Stomach (tissue), 9 donors: ENCODE results near the gene NDUFAB1. TPM values are rescaled to one million over a fixed set of nuclear protein-coding genes. Genes with fewer than 3 reads are reported as not detected.

Experiments
- DNase-seq, 2 donors: peaks; one replicate each; pipeline versions ENCODE4 v3.0.0 to v3.0.0-alpha.2; 2013 to 2019
- H3K27ac ChIP-seq, 5 donors: fragments of 200-600 bp in 4 of 5; sonication (generic) in 4 of 5; one replicate each; pipeline ENCODE4 v1.5.1; 2013 to 2019; ENCODE audit warnings: mild to moderate bottlenecking in 1 of 5, moderate library complexity in 1 of 5
- H3K27me3 ChIP-seq, 3 donors: fragments of 200-600 bp; sonication (generic); one replicate each; pipeline ENCODE4 v1.5.1; 2017 to 2019; ENCODE audit warnings: mixed run types in 1 of 3
- H3K36me3 ChIP-seq, 4 donors: fragments of 200-600 bp; sonication (generic); 1 replicate in 3 of 4; 2 replicates in 1 of 4; pipeline ENCODE4 v1.5.1; 2016 to 2019
- H3K4me1 ChIP-seq, 4 donors: fragments of 200-600 bp; sonication (generic); one replicate each; pipeline ENCODE4 v1.5.1; 2016 to 2019
- H3K4me3 ChIP-seq, 4 donors: fragments of 200-600 bp; sonication (generic) in 3 of 4; one replicate each; pipeline ENCODE4 v1.5.1; 2016 to 2019; ENCODE audit warnings: mild to moderate bottlenecking in 1 of 4
- H3K9me3 ChIP-seq, 4 donors: fragments of 200-600 bp; sonication (generic); one replicate each; pipeline ENCODE4 v1.5.1; 2016 to 2019
- EP300 ChIP-seq: sonication (generic); formaldehyde crosslinking; IDR thresholded peaks from one replicate; pipeline ENCODE4 v1.6.1; 2017; ENCODE audit warnings: antibody characterized with exemption
- POLR2A ChIP-seq, 4 donors: fragments of 450-650 bp; IDR thresholded peaks; one replicate each; pipeline ENCODE4 v1.6.1; 2016; ENCODE audit warnings: antibody characterized with exemption in 4 of 4, control low read depth in 2 of 4, mild to moderate bottlenecking in 1 of 4, moderate library complexity in 1 of 4
- POLR2AphosphoS5 ChIP-seq, 3 donors: sonication (generic); formaldehyde crosslinking; IDR thresholded peaks; one replicate each; pipeline ENCODE4 v1.6.1; 2016; ENCODE audit warnings: antibody characterized with exemption in 3 of 3
- whole genome bisulfite sequencing, 5 donors: extraction: QIAGEN DNeasy Blood & Tissue Kit in 3 of 5; methylation state at CpG; one replicate each; pipeline versions ENCODE4 v1.1.5 to v1.1.7; 2013 to 2018; 5-methylcytosine and 5-hydroxymethylcytosine counted together
- intact Hi-C: fragments of 100-400 bp; cut with DNase I; formaldehyde crosslinking; loops from one replicate; pipeline ENCODE4 v1.15.1; 2023; ENCODE audit warnings: low total_unique reads
- polyA plus RNA-seq, 3 donors: library from polyadenylated mRNA; stranded (reverse); fragments of 200-250 nt; gene quantifications; one replicate each; pipeline ENCODE4 v1.2.3, GENCODE V29; 2013
- total RNA-seq, 5 donors: library from RNA; depleted of rRNA; stranded (reverse); fragments of >200 nt; gene quantifications; one replicate each; pipeline versions ENCODE4 v1.1.0 to v1.2.3, GENCODE V29; 2014 to 2016
- TF ChIP-seq, protein P1 (sequence below), 7 experiments: fragments of 450-650 bp in 4 of 7; fragments of 200-600 bp in 3 of 7; sonication (generic) in 3 of 7; IDR thresholded peaks; one replicate each; pipeline ENCODE4 v1.5.1; 2016 to 2019; ENCODE audit warnings: antibody characterized with exemption in 7 of 7, control low read depth in 2 of 7, mild to moderate bottlenecking in 1 of 7
- donor health status: healthy with polysubstance abuse.
- donor health status: Bipolar disorder and iron deficiency.
- donor health status: healthy.

The NDUFAB1 gene
- total and polyA plus RNA-seq, 8 donors: 12.6 to 251 (median 140) TPM

DNA sequence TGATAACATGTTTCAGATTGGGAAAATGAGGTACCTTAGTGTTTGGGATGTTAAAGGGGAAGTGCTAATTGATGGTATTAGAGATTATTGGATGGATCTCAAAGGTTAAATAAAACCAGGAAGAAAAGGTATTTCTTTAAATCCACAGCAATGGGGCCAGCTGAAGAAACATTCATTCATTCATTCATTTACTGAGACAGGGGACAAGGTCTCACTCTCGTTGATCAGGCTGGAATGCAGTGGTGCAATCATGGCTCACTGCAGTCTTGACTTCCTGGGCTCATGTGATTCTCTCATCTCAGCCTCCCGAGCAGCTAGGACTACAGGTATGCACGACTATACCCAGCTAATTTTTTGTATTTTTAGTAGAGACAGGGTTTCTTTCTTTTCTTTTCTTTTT, 58.7 kb downstream of the NDUFAB1 start:
- no peak for DNase-seq
- Histone ChIP-seq H3K4me1 (peaks cover 0 to 13% (median 3%) of the 10 kb centered on the region in 4 donors), H3K9me3 (no peaks in the 10 kb centered on the region), H3K36me3 (peaks cover 31 to 94% (median 92%) of the 10 kb centered on the region in 4 donors), H3K27ac (no peak overlapping the region), H3K4me3 (no peak overlapping the region), H3K27me3 (no peaks in the 10 kb centered on the region)
- intact Hi-C loops: no loop called here
- 71 to 79% (median 75%) methylated on average over 3 of the region's 3 CpGs for WGBS, 5 donors
- TF ChIP-seq POLR2AphosphoS5 (IDR thresholded peaks at IDR 0.05): no peak
- TF ChIP-seq, protein P1, sequence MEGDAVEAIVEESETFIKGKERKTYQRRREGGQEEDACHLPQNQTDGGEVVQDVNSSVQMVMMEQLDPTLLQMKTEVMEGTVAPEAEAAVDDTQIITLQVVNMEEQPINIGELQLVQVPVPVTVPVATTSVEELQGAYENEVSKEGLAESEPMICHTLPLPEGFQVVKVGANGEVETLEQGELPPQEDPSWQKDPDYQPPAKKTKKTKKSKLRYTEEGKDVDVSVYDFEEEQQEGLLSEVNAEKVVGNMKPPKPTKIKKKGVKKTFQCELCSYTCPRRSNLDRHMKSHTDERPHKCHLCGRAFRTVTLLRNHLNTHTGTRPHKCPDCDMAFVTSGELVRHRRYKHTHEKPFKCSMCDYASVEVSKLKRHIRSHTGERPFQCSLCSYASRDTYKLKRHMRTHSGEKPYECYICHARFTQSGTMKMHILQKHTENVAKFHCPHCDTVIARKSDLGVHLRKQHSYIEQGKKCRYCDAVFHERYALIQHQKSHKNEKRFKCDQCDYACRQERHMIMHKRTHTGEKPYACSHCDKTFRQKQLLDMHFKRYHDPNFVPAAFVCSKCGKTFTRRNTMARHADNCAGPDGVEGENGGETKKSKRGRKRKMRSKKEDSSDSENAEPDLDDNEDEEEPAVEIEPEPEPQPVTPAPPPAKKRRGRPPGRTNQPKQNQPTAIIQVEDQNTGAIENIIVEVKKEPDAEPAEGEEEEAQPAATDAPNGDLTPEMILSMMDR (IDR thresholded peaks at IDR 0.05): no peak
- TF ChIP-seq POLR2A (IDR thresholded peaks at IDR 0.05): no peak
- TF ChIP-seq EP300: no peak

DNA sequence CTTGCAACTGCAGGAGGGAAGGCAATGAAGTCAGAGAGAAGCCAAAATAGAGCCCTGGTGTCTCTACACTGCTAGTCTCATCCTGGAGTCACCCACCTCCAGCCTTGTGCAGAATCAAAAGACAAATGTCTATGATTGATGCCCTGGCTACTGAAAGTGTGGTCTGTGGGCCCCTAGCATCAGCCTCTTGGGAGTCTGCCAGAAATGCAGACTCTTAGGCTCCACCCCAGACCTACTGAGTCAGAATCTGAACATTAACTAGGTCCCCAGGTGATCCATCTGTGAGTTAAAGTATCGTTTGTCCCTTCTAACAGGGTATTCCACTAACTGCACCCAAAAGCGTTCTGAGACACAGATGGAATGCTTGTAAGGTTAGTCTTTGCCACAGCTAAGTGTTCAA, 60.2 kb downstream of the NDUFAB1 start:
- no peak for DNase-seq
- Histone ChIP-seq H3K27me3 (no peaks in the 10 kb centered on the region), H3K4me3 (no peak overlapping the region), H3K4me1 (peaks cover 0 to 13% (median 3%) of the 10 kb centered on the region in 4 donors), H3K9me3 (no peaks in the 10 kb centered on the region), H3K36me3 (peaks cover 41 to 94% (median 90%) of the 10 kb centered on the region in 4 donors), H3K27ac (no peak overlapping the region)
- no peak for TF ChIP-seq EP300
- TF ChIP-seq POLR2A (IDR thresholded peaks at IDR 0.05): no peak
- TF ChIP-seq, protein P1 (IDR thresholded peaks at IDR 0.05): no peak
- TF ChIP-seq POLR2AphosphoS5 (IDR thresholded peaks at IDR 0.05): no peak
- intact Hi-C loops: no loop called here
- WGBS, 5 donors: 76 to 94% (median 86%) methylated on average over 2 of the region's 2 CpGs

GRCh38 chr16:23534868-23535860, 61.0 kb downstream of the NDUFAB1 start:
- no peaks in the 10 kb centered on the region for H3K9me3 ChIP-seq
- no peak overlapping the region for H3K4me3 ChIP-seq
- H3K36me3 ChIP-seq: peaks cover 41 to 94% (median 89%) of the 10 kb centered on the region in 4 donors
- peaks cover 0 to 6% (median 1%) of the 10 kb centered on the region in 4 donors for H3K4me1 ChIP-seq
- intact Hi-C loops: no loop called here
- WGBS, 5 donors: 93 to 98% (median 97%) methylated on average over 18 to 19 of the region's 19 CpGs
- H3K27me3 ChIP-seq: no peaks in the 10 kb centered on the region
- no peak for DNase-seq
- TF ChIP-seq POLR2A (IDR thresholded peaks at IDR 0.05): no peak
- TF ChIP-seq EP300: no peak
- no peak for TF ChIP-seq POLR2AphosphoS5 (IDR thresholded peaks at IDR 0.05)
- TF ChIP-seq, protein P1 (IDR thresholded peaks at IDR 0.05): no peak
- no peak overlapping the region for H3K27ac ChIP-seq

DNA sequence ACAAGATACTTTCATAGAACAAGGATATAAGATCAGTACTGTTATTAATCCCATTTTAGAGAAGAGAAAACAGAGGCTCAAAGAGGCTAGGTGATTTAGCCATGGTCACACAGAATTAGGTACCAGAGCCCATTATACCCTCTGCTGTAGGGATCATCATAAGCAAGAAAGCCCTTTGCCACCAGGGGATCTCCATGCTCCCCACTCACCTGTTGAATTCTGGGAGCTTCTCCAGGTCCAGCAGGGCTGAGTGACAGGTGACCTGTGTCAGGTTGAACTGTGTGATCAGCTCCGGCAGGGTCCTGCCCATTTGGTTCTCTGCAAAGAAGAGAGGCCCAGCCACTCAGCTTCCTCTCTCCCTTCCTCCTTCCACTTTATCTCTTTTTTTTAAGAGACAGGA, 63.7 kb downstream of the NDUFAB1 start:
- Histone ChIP-seq H3K9me3 (no peaks in the 10 kb centered on the region), H3K27ac (no peak overlapping the region), H3K36me3 (peaks cover 49 to 100% (median 95%) of the 10 kb centered on the region in 4 donors), H3K4me3 (no peak overlapping the region), H3K27me3 (no peaks in the 10 kb centered on the region), H3K4me1 (no peaks in the 10 kb centered on the region)
- TF ChIP-seq POLR2AphosphoS5 (IDR thresholded peaks at IDR 0.05): no peak
- TF ChIP-seq, protein P1 (IDR thresholded peaks at IDR 0.05): no peak
- no peak for TF ChIP-seq POLR2A (IDR thresholded peaks at IDR 0.05)
- no peak for TF ChIP-seq EP300
- DNase-seq: no peak
- 88 to 100% (median 93%) methylated on average over 1 of the region's 1 CpG for WGBS, 5 donors
- intact Hi-C loops: no loop called here

Other genes with a start within 250 kb of the NDUFAB1 start
- 10 to 100 TPM; 17.4 to 80.5 (median 30.4) TPM for gene COG7, start 143.1 kb downstream of the NDUFAB1 start, total RNA-seq
- 10 to 100 TPM; 11.0 to 25.7 (median 20.2) TPM for gene COG7, start 143.1 kb downstream of the NDUFAB1 start, polyA plus RNA-seq
- gene GGA2, start 85.8 kb downstream of the NDUFAB1 start, total RNA-seq: 10 to 100 TPM; 22.0 to 62.5 (median 48.8) TPM
- 10 to 100 TPM; 17.6 to 28.9 (median 19.7) TPM for gene GGA2, start 85.8 kb downstream of the NDUFAB1 start, polyA plus RNA-seq
- gene EARS2, start 39.0 kb downstream of the NDUFAB1 start, total RNA-seq: 100 to 1,000 TPM in 1 of 5 donors, 10 to 100 TPM in 4; 14.0 to 176 (median 24.2) TPM
- gene EARS2, start 39.0 kb downstream of the NDUFAB1 start, polyA plus RNA-seq: 10 to 100 TPM in 2 of 3 donors, 1 to 10 TPM in 1; 7.8 to 15.6 (median 13.7) TPM
- gene UBFD1, start 38.6 kb downstream of the NDUFAB1 start, total RNA-seq: 100 to 1,000 TPM in 1 of 5 donors, 10 to 100 TPM in 4; 16.3 to 163 (median 52.7) TPM
- gene UBFD1, start 38.6 kb downstream of the NDUFAB1 start, polyA plus RNA-seq: 10 to 100 TPM in 1 of 3 donors, 1 to 10 TPM in 2; 6.0 to 10.1 (median 6.0) TPM
- gene PALB2, start 45.0 kb upstream of the NDUFAB1 start, total RNA-seq: 10 to 100 TPM in 4 of 5 donors, 1 to 10 TPM in 1; 2.6 to 86.6 (median 19.9) TPM
- 10 to 100 TPM in 2 of 3 donors, 1 to 10 TPM in 1; 6.5 to 10.2 (median 10.1) TPM for gene PALB2, start 45.0 kb upstream of the NDUFAB1 start, polyA plus RNA-seq
- 10 to 100 TPM in 3 of 5 donors, 1 to 10 TPM in 2; 3.5 to 47.4 (median 12.6) TPM for gene DCTN5, start 45.1 kb upstream of the NDUFAB1 start, total RNA-seq
- 10 to 100 TPM; 10.3 to 18.6 (median 12.7) TPM for gene DCTN5, start 45.1 kb upstream of the NDUFAB1 start, polyA plus RNA-seq
- gene PLK1, start 82.6 kb upstream of the NDUFAB1 start, total RNA-seq: 10 to 100 TPM in 2 of 5 donors, 1 to 10 TPM in 2, under 1 TPM in 1; 0.58 to 35.9 (median 6.8) TPM
- gene PLK1, start 82.6 kb upstream of the NDUFAB1 start, polyA plus RNA-seq: 1 to 10 TPM; 2.9 to 8.2 (median 6.4) TPM
- 100 to 1,000 TPM in 2 of 5 donors, 10 to 100 TPM in 3; 48.5 to 235 (median 97.4) TPM for gene ERN2, start 116.9 kb upstream of the NDUFAB1 start, total RNA-seq
- gene ERN2, start 116.9 kb upstream of the NDUFAB1 start, polyA plus RNA-seq: 10 to 100 TPM; 18.2 to 29.1 (median 24.5) TPM
- 100 to 1,000 TPM in 1 of 5 donors, 1 to 10 TPM in 1, not detected in 3; 1.8 to 116 TPM for gene CHP2, start 158.7 kb upstream of the NDUFAB1 start, total RNA-seq
- under 1 TPM in 2 of 3 donors, not detected in 1; 0.05 to 0.25 TPM for gene CHP2, start 158.7 kb upstream of the NDUFAB1 start, polyA plus RNA-seq
- gene PRKCB, start 239.7 kb upstream of the NDUFAB1 start, total RNA-seq: 10 to 100 TPM; 10.6 to 49.6 (median 19.7) TPM
- 1 to 10 TPM; 1.1 to 2.0 (median 1.2) TPM for gene PRKCB, start 239.7 kb upstream of the NDUFAB1 start, polyA plus RNA-seq